ENCODE results near the gene ARHGAP4.

ARHGAP4 gene

DNA sequence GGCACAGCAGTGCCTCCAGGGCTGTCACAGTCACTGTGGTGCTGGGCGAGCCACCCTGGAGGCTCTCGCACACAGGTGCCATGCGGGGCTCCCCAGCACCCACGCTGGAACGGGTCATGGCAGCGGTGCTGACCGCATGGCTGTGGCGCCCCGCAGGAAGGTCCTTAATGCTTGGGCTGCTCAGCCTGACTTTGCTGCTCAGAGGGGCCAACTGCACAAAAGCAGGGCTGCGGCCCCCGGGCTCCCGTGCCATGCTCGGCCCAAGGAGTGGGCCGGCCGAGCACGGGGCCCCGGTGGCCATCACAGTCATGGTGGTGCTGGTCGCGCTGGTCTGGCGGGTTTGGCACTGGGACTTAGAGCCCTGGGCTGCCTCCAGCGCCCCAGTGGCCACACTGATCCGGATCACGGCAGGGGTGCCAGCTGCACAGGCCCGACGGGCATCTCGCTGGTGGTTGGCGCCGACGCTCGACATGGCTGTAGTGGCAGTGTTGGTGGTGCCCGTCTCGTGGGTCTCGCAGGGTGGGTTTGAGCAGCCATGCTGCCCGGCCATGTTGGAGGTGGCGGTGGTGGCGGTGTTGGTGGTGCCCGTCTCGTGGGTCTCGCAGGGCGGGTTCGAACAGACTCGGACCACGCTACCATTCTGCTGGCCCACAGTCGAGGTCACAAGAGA is 28.6 kb upstream of the ARHGAP4 start:
- Histone ChIP-seq H2BK5ac (ENCODE audit: low read length) (no peak overlapping the region), H2BK15ac (replicated peaks; ENCODE audit: low read depth) (no peak overlapping the region), H3K56ac (ENCODE audit: low read length) (no peak overlapping the region), H3K9ac (ENCODE audit: low read length) (no peak overlapping the region), H3K36me3 (ENCODE audit: control insufficient read depth, insufficient read depth, low read length) (peaks cover 13% of the 10 kb centered on the region), H4K8ac (ENCODE audit: low read depth, low read length) (no peak overlapping the region), H3K27me3 (ENCODE audit: insufficient read depth, low read length, poor library complexity) (no peaks in the 10 kb centered on the region), H3K79me1 (ENCODE audit: low read length) (no peaks in the 10 kb centered on the region), H3K4ac (ENCODE audit: low read depth, low read length) (no peak overlapping the region), H3K4me2 (ENCODE audit: low read length) (no peak overlapping the region), H3K18ac (ENCODE audit: low read length) (no peak overlapping the region), H2AK5ac (ENCODE audit: low read length) (no peak overlapping the region), H2BK120ac (ENCODE audit: low read depth, low read length) (no peak overlapping the region), H3K4me1 (ENCODE audit: control insufficient read depth, low read depth, low read length) (no peaks in the 10 kb centered on the region), H4K5ac (ENCODE audit: low read length) (no peak overlapping the region), H3K27ac (ENCODE audit: low read depth, low read length) (no peak overlapping the region), H3K79me2 (ENCODE audit: control insufficient read depth, insufficient read depth, low read length) (no peaks in the 10 kb centered on the region), H3K4me3 (ENCODE audit: low read length) (no peak overlapping the region), H3K23ac (ENCODE audit: low read length) (no peak overlapping the region)
- DNase-seq = no peak
- no CpG with 5 or more reads among the region's 44 CpGs for WGBS (ENCODE audit: extremely low coverage, insufficient coverage, low lambda C conversion rate)

DNA sequence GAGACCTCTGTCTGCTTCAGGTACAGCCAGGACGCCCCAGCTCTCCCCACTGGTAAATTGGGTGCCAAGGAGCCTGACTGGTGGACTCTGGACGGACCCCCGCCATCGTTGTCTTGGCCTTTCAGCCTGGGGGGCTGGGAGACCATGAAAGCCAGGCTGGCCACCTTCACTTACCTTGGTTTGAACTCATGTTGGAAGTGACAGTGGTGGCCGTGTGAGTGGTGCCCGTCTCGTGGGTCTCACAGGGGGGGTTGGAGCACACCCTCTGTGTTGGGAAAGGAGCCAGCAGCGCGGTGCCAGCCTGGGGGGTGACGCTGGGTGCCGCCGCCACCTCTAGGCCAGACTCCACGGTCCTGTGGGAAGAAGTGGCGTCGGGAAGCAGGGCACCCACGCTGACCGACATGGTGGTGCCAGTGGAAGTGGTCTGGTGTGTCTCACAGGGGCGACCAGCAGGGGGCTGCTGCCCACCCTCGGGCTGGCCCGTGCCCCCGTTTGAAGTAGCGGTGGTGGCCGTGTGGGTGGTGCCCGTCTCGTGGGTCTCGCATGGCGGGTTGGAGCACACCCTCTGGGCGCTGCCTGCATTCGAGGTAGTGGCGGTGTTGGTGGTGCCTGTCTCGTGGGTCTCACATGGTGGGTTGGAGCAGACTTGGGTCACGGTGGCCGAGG is 28.0 kb upstream of the ARHGAP4 start:
- H3K4ac ChIP-seq (ENCODE audit: low read depth, low read length) = no peak overlapping the region

DNA sequence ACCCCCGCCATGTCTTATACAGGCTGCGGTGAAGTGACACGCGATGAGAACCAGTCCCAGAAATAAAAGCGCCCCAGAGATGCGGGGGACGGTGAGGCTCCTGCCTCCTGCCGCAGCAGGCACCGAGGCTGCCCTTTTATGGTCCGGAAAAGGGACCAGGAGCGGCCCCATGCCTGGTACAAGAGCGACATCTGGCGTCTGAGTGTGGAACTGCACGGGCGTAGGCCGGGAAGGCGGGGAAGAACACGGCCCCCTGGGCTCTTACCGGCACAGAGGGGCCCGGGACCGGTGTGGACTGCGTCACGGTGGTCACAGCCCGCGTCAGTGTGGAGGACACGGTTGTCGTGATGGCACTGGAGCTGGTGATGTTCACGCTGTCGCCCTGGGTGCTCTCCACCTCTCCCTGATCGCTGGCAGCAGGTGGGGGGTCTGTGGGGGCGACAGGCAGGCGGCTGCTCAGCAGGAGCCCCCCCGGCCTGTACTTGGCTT is 27.3 kb upstream of the ARHGAP4 start:
- H3K27ac ChIP-seq (ENCODE audit: low read depth, low read length) = no peak overlapping the region

More for the DNA sequence above, 28.0 kb upstream of the ARHGAP4 start:
- H3K36me3 ChIP-seq (ENCODE audit: control insufficient read depth, insufficient read depth, low read length) = peaks cover 13% of the 10 kb centered on the region
- no peak overlapping the region for H4K5ac ChIP-seq (ENCODE audit: low read length)
- no peak overlapping the region for H2BK15ac ChIP-seq (replicated peaks; ENCODE audit: low read depth)
- H3K4me2 ChIP-seq (ENCODE audit: low read length) = no peak overlapping the region
- H4K8ac ChIP-seq (ENCODE audit: low read depth, low read length) = no peak overlapping the region
- no peak overlapping the region for H3K9ac ChIP-seq (ENCODE audit: low read length)
- no CpG with 5 or more reads among the region's 33 CpGs for WGBS (ENCODE audit: extremely low coverage, insufficient coverage, low lambda C conversion rate)
- DNase-seq = no peak
- no peaks in the 10 kb centered on the region for H3K4me1 ChIP-seq (ENCODE audit: control insufficient read depth, low read depth, low read length)
- H2AK5ac ChIP-seq (ENCODE audit: low read length) = no peak overlapping the region
- no peak overlapping the region for H3K56ac ChIP-seq (ENCODE audit: low read length)
- H3K18ac ChIP-seq (ENCODE audit: low read length) = no peak overlapping the region
- H2BK5ac ChIP-seq (ENCODE audit: low read length) = no peak overlapping the region
- H3K27ac ChIP-seq (ENCODE audit: low read depth, low read length) = no peak overlapping the region
- H3K27me3 ChIP-seq (ENCODE audit: insufficient read depth, low read length, poor library complexity) = no peaks in the 10 kb centered on the region
- no peaks in the 10 kb centered on the region for H3K79me2 ChIP-seq (ENCODE audit: control insufficient read depth, insufficient read depth, low read length)
- H3K79me1 ChIP-seq (ENCODE audit: low read length) = no peaks in the 10 kb centered on the region
- no peak overlapping the region for H3K23ac ChIP-seq (ENCODE audit: low read length)
- no peak overlapping the region for H2BK120ac ChIP-seq (ENCODE audit: low read depth, low read length)
- H3K4me3 ChIP-seq (ENCODE audit: low read length) = no peak overlapping the region

DNA sequence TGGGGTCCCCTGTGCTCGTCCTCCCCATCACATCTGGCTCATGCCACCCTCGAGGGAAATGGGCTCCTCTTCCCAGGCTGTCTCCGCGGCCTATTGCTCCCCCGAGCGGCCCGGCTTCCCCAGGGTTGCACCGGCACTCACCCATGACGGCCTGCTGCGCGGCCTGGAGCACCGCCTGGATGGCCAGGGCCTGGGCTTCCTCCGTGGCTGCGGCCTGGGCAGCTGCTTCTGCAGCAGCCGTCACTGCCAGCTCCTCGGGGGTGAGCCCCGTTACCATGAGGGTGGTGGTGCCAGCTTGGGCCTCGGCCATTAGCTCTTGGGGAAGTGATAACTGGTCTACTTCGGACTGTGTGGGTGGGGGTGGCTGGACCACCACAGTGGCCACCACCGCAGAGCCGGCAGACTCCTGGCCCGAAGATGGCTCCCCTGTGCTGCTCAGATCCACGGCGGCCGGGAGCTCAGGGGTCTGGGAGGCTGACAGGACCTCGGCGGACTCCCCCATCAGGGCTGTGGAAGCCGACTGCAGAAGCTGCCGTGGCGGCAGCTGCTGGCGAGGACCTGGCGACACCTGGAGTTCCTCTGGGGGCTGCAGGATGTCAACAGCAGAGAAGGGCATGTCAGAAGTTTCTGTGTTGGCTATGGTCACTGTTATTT is 26.4 kb upstream of the ARHGAP4 start:
- Histone ChIP-seq H2BK5ac (ENCODE audit: low read length) (no peak overlapping the region), H3K4me3 (ENCODE audit: low read length) (no peak overlapping the region), H3K4me2 (ENCODE audit: low read length) (no peak overlapping the region), H3K27ac (ENCODE audit: low read depth, low read length) (no peak overlapping the region), H3K56ac (ENCODE audit: low read length) (no peak overlapping the region), H3K4ac (ENCODE audit: low read depth, low read length) (no peak overlapping the region), H4K8ac (ENCODE audit: low read depth, low read length) (no peak overlapping the region), H3K4me1 (ENCODE audit: control insufficient read depth, low read depth, low read length) (no peaks in the 10 kb centered on the region), H3K27me3 (ENCODE audit: insufficient read depth, low read length, poor library complexity) (no peaks in the 10 kb centered on the region), H3K79me2 (ENCODE audit: control insufficient read depth, insufficient read depth, low read length) (no peaks in the 10 kb centered on the region), H3K79me1 (ENCODE audit: low read length) (no peaks in the 10 kb centered on the region), H3K36me3 (ENCODE audit: control insufficient read depth, insufficient read depth, low read length) (peaks cover 10% of the 10 kb centered on the region), H2AK5ac (ENCODE audit: low read length) (no peak overlapping the region), H2BK120ac (ENCODE audit: low read depth, low read length) (no peak overlapping the region), H3K23ac (ENCODE audit: low read length) (no peak overlapping the region), H3K18ac (ENCODE audit: low read length) (no peak overlapping the region), H2BK15ac (replicated peaks; ENCODE audit: low read depth) (no peak overlapping the region), H4K5ac (ENCODE audit: low read length) (no peak overlapping the region), H3K9ac (ENCODE audit: low read length) (no peak overlapping the region)
- no CpG with 5 or more reads among the region's 32 CpGs for WGBS (ENCODE audit: extremely low coverage, insufficient coverage, low lambda C conversion rate)
- no peak for DNase-seq

More for the DNA sequence above, 27.3 kb upstream of the ARHGAP4 start:
- Histone ChIP-seq H3K4ac (ENCODE audit: low read depth, low read length) (no peak overlapping the region), H4K5ac (ENCODE audit: low read length) (no peak overlapping the region), H3K56ac (ENCODE audit: low read length) (no peak overlapping the region), H2BK15ac (replicated peaks; ENCODE audit: low read depth) (no peak overlapping the region), H3K4me3 (ENCODE audit: low read length) (no peak overlapping the region), H3K9ac (ENCODE audit: low read length) (no peak overlapping the region), H3K36me3 (ENCODE audit: control insufficient read depth, insufficient read depth, low read length) (peaks cover 13% of the 10 kb centered on the region), H3K18ac (ENCODE audit: low read length) (no peak overlapping the region), H3K27me3 (ENCODE audit: insufficient read depth, low read length, poor library complexity) (no peaks in the 10 kb centered on the region), H3K79me1 (ENCODE audit: low read length) (no peaks in the 10 kb centered on the region), H2AK5ac (ENCODE audit: low read length) (no peak overlapping the region), H4K8ac (ENCODE audit: low read depth, low read length) (no peak overlapping the region), H3K4me2 (ENCODE audit: low read length) (no peak overlapping the region), H2BK120ac (ENCODE audit: low read depth, low read length) (no peak overlapping the region), H3K23ac (ENCODE audit: low read length) (no peak overlapping the region), H3K79me2 (ENCODE audit: control insufficient read depth, insufficient read depth, low read length) (no peaks in the 10 kb centered on the region), H2BK5ac (ENCODE audit: low read length) (no peak overlapping the region), H3K4me1 (ENCODE audit: control insufficient read depth, low read depth, low read length) (no peaks in the 10 kb centered on the region)
- DNase-seq = peak; percentile 65
- no CpG with 5 or more reads among the region's 33 CpGs for WGBS (ENCODE audit: extremely low coverage, insufficient coverage, low lambda C conversion rate)

DNA sequence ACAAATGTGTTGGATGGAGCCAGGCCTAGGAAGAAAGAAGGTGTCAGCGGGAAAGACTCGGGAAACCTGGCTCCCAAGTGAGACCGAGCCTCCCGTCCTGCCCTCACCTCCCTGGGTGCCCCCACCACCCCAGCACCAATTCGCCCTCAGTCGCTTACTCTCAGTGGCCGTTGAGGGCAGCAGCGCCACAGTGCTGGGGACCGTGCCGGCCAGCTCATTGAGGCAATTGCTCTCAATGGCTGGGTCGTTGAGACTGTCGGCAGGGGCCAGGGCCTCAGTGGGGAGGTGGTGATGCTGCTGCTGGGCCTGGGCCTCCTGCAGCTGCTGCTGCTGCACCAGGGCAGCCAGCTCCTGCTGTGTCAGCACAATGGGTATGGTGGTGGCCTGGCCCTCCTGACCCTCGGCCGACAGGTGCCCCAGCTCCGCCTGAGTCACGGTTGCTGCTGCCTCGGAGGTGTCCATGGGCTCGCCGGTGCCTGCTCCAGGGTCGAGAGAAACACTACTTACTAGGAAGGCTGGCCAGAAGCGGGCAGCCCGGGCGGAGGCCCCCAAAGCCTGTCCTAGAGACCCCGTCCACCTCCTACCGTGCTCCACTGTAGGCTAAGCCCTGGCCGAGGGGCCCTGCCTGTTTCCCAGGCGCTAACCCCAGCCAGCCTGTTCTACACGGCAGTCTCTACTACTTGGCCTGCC is 25.8 kb upstream of the ARHGAP4 start:
- WGBS (ENCODE audit: extremely low coverage, insufficient coverage, low lambda C conversion rate) = no CpG with 5 or more reads among the region's 28 CpGs

More for the DNA sequence above, 25.8 kb upstream of the ARHGAP4 start:
- no peaks in the 10 kb centered on the region for H3K79me2 ChIP-seq (ENCODE audit: control insufficient read depth, insufficient read depth, low read length)
- no peak overlapping the region for H4K5ac ChIP-seq (ENCODE audit: low read length)
- H3K4me2 ChIP-seq (ENCODE audit: low read length) = no peak overlapping the region
- no peaks in the 10 kb centered on the region for H3K27me3 ChIP-seq (ENCODE audit: insufficient read depth, low read length, poor library complexity)
- H3K4ac ChIP-seq (ENCODE audit: low read depth, low read length) = no peak overlapping the region
- H3K23ac ChIP-seq (ENCODE audit: low read length) = no peak overlapping the region
- no peak overlapping the region for H3K9ac ChIP-seq (ENCODE audit: low read length)
- no peak overlapping the region for H3K27ac ChIP-seq (ENCODE audit: low read depth, low read length)
- H3K4me1 ChIP-seq (ENCODE audit: control insufficient read depth, low read depth, low read length) = no peaks in the 10 kb centered on the region
- no peak overlapping the region for H4K8ac ChIP-seq (ENCODE audit: low read depth, low read length)
- no peak overlapping the region for H3K4me3 ChIP-seq (ENCODE audit: low read length)
- H3K56ac ChIP-seq (ENCODE audit: low read length) = no peak overlapping the region
- no peak overlapping the region for H2BK15ac ChIP-seq (replicated peaks; ENCODE audit: low read depth)
- H3K18ac ChIP-seq (ENCODE audit: low read length) = no peak overlapping the region
- H2AK5ac ChIP-seq (ENCODE audit: low read length) = no peak overlapping the region
- no peak for DNase-seq
- H3K36me3 ChIP-seq (ENCODE audit: control insufficient read depth, insufficient read depth, low read length) = peaks cover 10% of the 10 kb centered on the region
- no peak overlapping the region for H2BK120ac ChIP-seq (ENCODE audit: low read depth, low read length)
- no peaks in the 10 kb centered on the region for H3K79me1 ChIP-seq (ENCODE audit: low read length)
- H2BK5ac ChIP-seq (ENCODE audit: low read length) = no peak overlapping the region

Measured in mesendoderm (in vitro differentiated cells).